Mesenchymal stem cell (in vitro differentiated cells and primary cell): Measurements from ENCODE around the gene SPTLC1.
A peak's percentile ranks its signal among the peaks of the same experiment; 100 is the strongest.
"Not testable (repeated sequence)": the region's sequence is repeated elsewhere in the genome, so short reads cannot be mapped to it uniquely, and the experiment has no call there.

Source experiments
- DNase-seq: peaks from one replicate; pipeline ENCODE4 v3.0.0-alpha.2; 2013
- H2AFZ ChIP-seq: one replicate; pipeline ENCODE4 v1.6.1; 2013; ENCODE audit warnings: low read depth, mild to moderate bottlenecking, control low read depth, inconsistent platforms, low read length, moderate library complexity
- H2AK5ac ChIP-seq: 2 replicates; pipeline ENCODE4 v1.6.1; 2013; ENCODE audit warnings: low read length, moderate library complexity, mild to moderate bottlenecking, inconsistent platforms; ENCODE audit not compliant: severe bottlenecking
- H2BK120ac ChIP-seq: one replicate; pipeline ENCODE4 v1.6.1; 2013; ENCODE audit warnings: low read depth, mild to moderate bottlenecking, inconsistent platforms, low read length, moderate library complexity
- H2BK12ac ChIP-seq, 2 experiments: one replicate each; pipeline ENCODE4 v1.6.1; 2013; ENCODE audit warnings: inconsistent platforms in 2 of 2, low read length in 2 of 2, mild to moderate bottlenecking in 2 of 2, moderate library complexity in 2 of 2, control low read depth in 1 of 2
- H2BK15ac ChIP-seq: one replicate; pipeline ENCODE4 v1.6.1; 2013; ENCODE audit warnings: mild to moderate bottlenecking, low read depth, inconsistent platforms; ENCODE audit not compliant: poor library complexity, severe bottlenecking
- H2BK5ac ChIP-seq: 2 replicates; pipeline ENCODE4 v1.6.1; 2013; ENCODE audit warnings: low read depth, mild to moderate bottlenecking, low read length, control low read depth, inconsistent platforms; ENCODE audit not compliant: poor library complexity, severe bottlenecking
- H3K14ac ChIP-seq, 2 experiments: one replicate each; pipeline ENCODE4 v1.6.1; 2013; ENCODE audit warnings: inconsistent platforms in 2 of 2, low read length in 2 of 2, control low read depth in 1 of 2, mild to moderate bottlenecking in 1 of 2, moderate library complexity in 1 of 2
- H3K18ac ChIP-seq, 2 experiments: one replicate each; pipeline ENCODE4 v1.6.1; 2013; ENCODE audit warnings: inconsistent platforms in 2 of 2, low read length in 2 of 2, control low read depth in 1 of 2, low read depth in 1 of 2, mild to moderate bottlenecking in 1 of 2
- H3K23ac ChIP-seq, 2 experiments: one replicate each; pipeline ENCODE4 v1.6.1; 2013; ENCODE audit warnings: inconsistent platforms in 2 of 2, low read length in 2 of 2, mild to moderate bottlenecking in 2 of 2, moderate library complexity in 2 of 2, control low read depth in 1 of 2
- H3K27ac ChIP-seq: 2 replicates; pipeline ENCODE4 v1.5.1; 2013; ENCODE audit warnings: mild to moderate bottlenecking, moderate library complexity, low read length, control low read depth, inconsistent platforms; ENCODE audit not compliant: poor library complexity, severe bottlenecking
- H3K27me3 ChIP-seq, 2 experiments: 2 replicates each; pipeline versions ENCODE4 v1.6.1 to v1.7.0; 2013; ENCODE audit warnings: low read length in 2 of 2, mild to moderate bottlenecking in 2 of 2, moderate library complexity in 2 of 2, control low read depth in 1 of 2, inconsistent platforms in 1 of 2; ENCODE audit not compliant: control insufficient read depth in 1 of 2, insufficient read depth in 1 of 2
- H3K36me3 ChIP-seq, 2 experiments: 2 replicates each; pipeline versions ENCODE4 v1.6.1 to v1.7.0; 2013; ENCODE audit warnings: low read length in 2 of 2, control low read depth in 1 of 2, inconsistent platforms in 1 of 2, low read depth in 1 of 2, mild to moderate bottlenecking in 1 of 2; ENCODE audit not compliant: insufficient read depth in 2 of 2, control insufficient read depth in 1 of 2
- H3K4ac ChIP-seq, 2 experiments: one replicate each; pipeline ENCODE4 v1.6.1; 2013; ENCODE audit warnings: inconsistent platforms in 2 of 2, low read length in 2 of 2, mild to moderate bottlenecking in 2 of 2, moderate library complexity in 2 of 2, control low read depth in 1 of 2, low read depth in 1 of 2
- H3K4me1 ChIP-seq: 2 replicates; pipeline ENCODE4 v1.6.1; 2013; ENCODE audit warnings: low read depth, low read length, control low read depth; ENCODE audit not compliant: control insufficient read depth, insufficient read depth
- H3K4me2 ChIP-seq: 2 replicates; pipeline ENCODE4 v1.6.1; 2013; ENCODE audit warnings: low read length, mild to moderate bottlenecking, inconsistent platforms; ENCODE audit not compliant: poor library complexity, severe bottlenecking
- H3K4me3 ChIP-seq, 2 experiments: 2 replicates each; pipeline versions ENCODE4 v1.5.1 to v1.7.0; 2013; ENCODE audit warnings: low read length in 2 of 2, mild to moderate bottlenecking in 2 of 2, control low read depth in 1 of 2, low read depth in 1 of 2; ENCODE audit not compliant: insufficient read depth in 1 of 2
- H3K79me1 ChIP-seq: replicated peaks from 2 replicates; pipeline ENCODE4 v1.6.1; 2013; ENCODE audit warnings: mild to moderate bottlenecking, control low read depth, low read length, inconsistent platforms; ENCODE audit not compliant: poor library complexity, severe bottlenecking
- H3K9ac ChIP-seq: 2 replicates; pipeline ENCODE4 v1.7.0; 2013; ENCODE audit warnings: mild to moderate bottlenecking, low read length, moderate library complexity
- H3K9me3 ChIP-seq: 2 replicates; pipeline ENCODE4 v1.7.0; 2013; ENCODE audit warnings: mild to moderate bottlenecking, low read length; ENCODE audit not compliant: control insufficient read depth
- H4K8ac ChIP-seq: one replicate; pipeline ENCODE4 v1.6.1; 2013; ENCODE audit warnings: inconsistent platforms, mild to moderate bottlenecking, low read length, moderate library complexity
- H4K91ac ChIP-seq: one replicate; pipeline ENCODE4 v1.6.1; 2013; ENCODE audit warnings: mild to moderate bottlenecking, low read length, inconsistent platforms
- WGBS: methylation state at CpG from one replicate; pipeline ENCODE4 v1.1.7; 2013; ENCODE audit warnings: mixed read lengths; 5-methylcytosine and 5-hydroxymethylcytosine counted together

Gene SPTLC1

GRCh38 chr9:92155221-92155620, 40.0 kb upstream of the SPTLC1 start:
- Histone ChIP-seq H2BK15ac (peak overlapping the region; percentile 19), H4K91ac (no peak overlapping the region), H2BK12ac (peak overlapping the region in 1 of 2 experiments; percentile 82), H3K27me3 (peaks cover 0 to 4% of the 10 kb centered on the region in 2 experiments), H3K18ac (no peak overlapping the region), H2BK5ac (no peak overlapping the region), H3K4me3 (no peak overlapping the region), H3K27ac (no peak overlapping the region), H2BK120ac (no peak overlapping the region), H3K4me2 (no peak overlapping the region), H3K79me1 (peaks cover 3% of the 10 kb centered on the region), H3K9ac (no peak overlapping the region), H4K8ac (no peak overlapping the region), H2AFZ (no peak overlapping the region), H3K36me3 (peaks cover 0 to 20% of the 10 kb centered on the region in 2 experiments), H3K4me1 (peaks cover 16% of the 10 kb centered on the region), H3K14ac (no peak overlapping the region), H3K23ac (no peak overlapping the region), H3K9me3 (no peaks in the 10 kb centered on the region), H3K4ac (no peak overlapping the region), H2AK5ac (no peak overlapping the region)
- WGBS = 98% methylated on average over 6 of the region's 12 CpGs
- no peak for DNase-seq

- peak overlapping the region; percentile 46 for H3K27ac ChIP-seq
- peak; percentile 95 for DNase-seq
- peak overlapping the region; percentile 51 for H2AFZ ChIP-seq
- peak overlapping the region; percentile 80 for H4K8ac ChIP-seq
- peak overlapping the region; percentile 55 to 99 for H2BK12ac ChIP-seq
- peak overlapping the region; percentile 82 for H3K9ac ChIP-seq
- H3K27me3 ChIP-seq, H2BK5ac ChIP-seq, H2BK120ac ChIP-seq, H3K79me1 ChIP-seq, H3K4me3 ChIP-seq, H2BK15ac ChIP-seq, H3K23ac ChIP-seq, H3K4me2 ChIP-seq, H3K9me3 ChIP-seq: not testable (repeated sequence)
- WGBS = 73% methylated on average over 9 of the region's 10 CpGs
- H3K18ac ChIP-seq = peak overlapping the region in 1 of 2 experiments; percentile 91
- peak overlapping the region; percentile 35 for H4K91ac ChIP-seq
- peak overlapping the region; percentile 93 for H2AK5ac ChIP-seq
- H3K14ac ChIP-seq = peak overlapping the region in 1 of 2 experiments; percentile 89
- H3K36me3 ChIP-seq = peaks cover 0 to 16% of the 10 kb centered on the region in 2 experiments
- peaks cover 16% of the 10 kb centered on the region for H3K4me1 ChIP-seq
- peak overlapping the region; percentile 61 to 79 for H3K4ac ChIP-seq
Measured at GRCh38 chr9:92153466-92154415, 38.5 kb upstream of the SPTLC1 start.

- peak; percentile 91 for DNase-seq
- H2BK12ac ChIP-seq = peak overlapping the region in 1 of 2 experiments; percentile 82
- peak overlapping the region; percentile 31 for H3K27ac ChIP-seq
- peak overlapping the region in 1 of 2 experiments; percentile 41 for H3K4me3 ChIP-seq
- H3K36me3 ChIP-seq = peaks cover 0 to 20% of the 10 kb centered on the region in 2 experiments
- peak overlapping the region; percentile 49 to 56 for H3K18ac ChIP-seq
- no peaks in the 10 kb centered on the region for H3K27me3 ChIP-seq
- no peak overlapping the region for H2AFZ ChIP-seq
- H4K8ac ChIP-seq = no peak overlapping the region
- no peak overlapping the region for H3K4me2 ChIP-seq
- peak overlapping the region; percentile 63 for H2AK5ac ChIP-seq
- H3K4me1 ChIP-seq = peaks cover 29% of the 10 kb centered on the region
- no peaks in the 10 kb centered on the region for H3K9me3 ChIP-seq
- no peak overlapping the region for H2BK15ac ChIP-seq
- peak overlapping the region; percentile 82 for H3K9ac ChIP-seq
- H3K79me1 ChIP-seq = peaks cover 3% of the 10 kb centered on the region
- no peak overlapping the region for H2BK5ac ChIP-seq
- H3K4ac ChIP-seq = no peak overlapping the region
- H2BK120ac ChIP-seq = peak overlapping the region; percentile 75
- no peak overlapping the region for H3K23ac ChIP-seq
- H4K91ac ChIP-seq = peak overlapping the region; percentile 9
- WGBS = 41% methylated on average over 15 of the region's 15 CpGs
- no peak overlapping the region for H3K14ac ChIP-seq
Measured at GRCh38 chr9:92151691-92152393, 36.6 kb upstream of the SPTLC1 start.
